Measurements from ENCODE around the gene ASB1. TPM values are rescaled to one million over a fixed set of nuclear protein-coding genes. Genes with fewer than 3 reads are reported as not detected.

The ASB1 gene
- total RNA-seq, 1 donor from 2014 or later, result 34.4 TPM

DNA sequence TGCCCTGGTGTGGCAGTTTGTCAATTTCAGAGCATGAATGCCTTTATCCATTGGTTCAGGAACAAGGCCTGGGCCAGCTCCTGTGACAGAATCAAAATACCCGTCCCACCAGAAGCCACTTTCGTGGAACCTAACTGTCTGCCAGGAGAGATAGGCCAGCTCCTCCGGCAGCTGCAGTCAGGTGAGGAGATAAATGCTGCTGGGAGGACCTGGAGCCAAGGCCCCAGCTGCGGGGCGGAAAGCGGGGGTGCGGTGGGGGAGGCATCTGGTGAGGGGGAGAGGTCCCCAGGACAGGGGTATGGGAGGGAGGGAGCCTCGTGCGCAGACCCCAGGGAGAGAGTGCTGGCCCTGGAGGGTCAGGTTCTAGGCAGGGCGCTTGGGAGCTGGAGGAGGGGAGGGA is 4.4 kb upstream of the ASB1 start:
- no peak overlapping the region for H3K4me3 Mint-ChIP-seq
- no peaks in the 10 kb centered on the region for H3K36me3 Mint-ChIP-seq
- H3K27me3 Mint-ChIP-seq, result peaks cover 3% of the 10 kb centered on the region
- no peak for DNase-seq (ENCODE audit: extremely low spot score, unreplicated experiment)
- no peak for TF ChIP-seq CTCF (conservative IDR thresholded peaks at IDR 0.05)
- H3K9me3 Mint-ChIP-seq, result no peaks in the 10 kb centered on the region
- H3K27ac Mint-ChIP-seq, result peak overlapping the region; percentile 18
- peaks cover 40% of the 10 kb centered on the region for H3K4me1 Mint-ChIP-seq (ENCODE audit: unreplicated experiment)

DNA sequence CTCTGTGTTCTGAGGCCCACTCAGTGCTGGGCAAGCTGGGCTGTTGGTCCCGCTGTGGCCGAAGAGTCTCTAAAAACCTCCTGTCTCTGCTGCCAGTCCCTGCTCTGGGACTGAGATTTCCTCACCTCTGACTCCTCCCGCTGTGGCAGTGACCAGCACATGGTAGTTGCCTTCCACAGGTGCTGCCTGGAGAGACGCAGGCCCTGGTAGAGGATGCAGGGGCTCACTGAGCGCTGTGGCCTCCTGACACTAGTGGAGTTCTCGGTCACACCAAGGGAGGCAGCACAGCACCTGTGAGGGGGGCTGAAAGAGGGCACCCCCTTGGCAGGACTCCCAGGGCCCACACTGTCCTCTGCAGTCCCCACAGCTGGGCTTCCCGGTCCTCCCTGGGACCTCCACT is 3.8 kb upstream of the ASB1 start:
- no peak overlapping the region for H3K4me3 Mint-ChIP-seq
- no peak for DNase-seq (ENCODE audit: extremely low spot score, unreplicated experiment)
- TF ChIP-seq CTCF (conservative IDR thresholded peaks at IDR 0.05), result no peak
- peaks cover 2% of the 10 kb centered on the region for H3K36me3 Mint-ChIP-seq
- H3K27me3 Mint-ChIP-seq, result peaks cover 3% of the 10 kb centered on the region
- peaks cover 44% of the 10 kb centered on the region for H3K4me1 Mint-ChIP-seq (ENCODE audit: unreplicated experiment)
- no peak overlapping the region for H3K27ac Mint-ChIP-seq
- H3K9me3 Mint-ChIP-seq, result no peaks in the 10 kb centered on the region

DNA sequence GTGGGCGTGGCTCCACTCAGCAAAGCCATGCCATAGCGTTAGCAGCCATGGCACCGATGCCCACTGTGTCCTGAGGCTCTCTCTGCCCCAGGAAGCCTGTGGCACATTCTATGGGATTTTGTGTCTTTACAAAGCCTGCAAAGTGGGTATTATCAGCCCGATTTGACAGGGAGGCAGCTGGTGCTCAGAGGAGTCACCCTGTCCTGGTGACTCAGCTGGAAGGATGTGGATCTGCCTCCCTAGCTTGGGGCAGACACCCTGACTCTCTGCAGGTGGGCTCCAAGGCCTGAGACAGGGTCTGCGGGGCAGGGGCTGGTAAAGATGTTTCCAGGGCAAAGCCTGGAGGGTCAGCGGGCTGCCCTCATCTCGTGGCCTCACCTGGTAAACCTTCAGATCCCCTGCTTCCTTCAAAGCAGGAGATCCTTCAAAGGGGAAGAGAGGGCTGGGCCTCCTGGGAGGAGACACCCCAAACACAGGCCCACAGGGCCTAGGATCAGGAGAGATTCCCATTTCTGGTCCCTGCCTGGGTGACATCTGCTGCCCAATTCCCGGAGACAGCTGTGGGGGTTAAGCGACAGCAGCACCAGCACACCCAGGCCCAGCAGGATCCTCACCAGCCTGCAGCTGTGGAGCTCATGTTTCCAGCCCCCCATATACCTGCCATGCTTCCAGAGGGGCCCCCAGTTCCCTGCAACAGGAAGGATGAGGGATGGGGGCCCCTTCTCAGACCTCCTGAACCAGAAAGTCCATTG is 3.0 kb upstream of the ASB1 start:
- no peak for DNase-seq (ENCODE audit: extremely low spot score, unreplicated experiment)

DNA sequence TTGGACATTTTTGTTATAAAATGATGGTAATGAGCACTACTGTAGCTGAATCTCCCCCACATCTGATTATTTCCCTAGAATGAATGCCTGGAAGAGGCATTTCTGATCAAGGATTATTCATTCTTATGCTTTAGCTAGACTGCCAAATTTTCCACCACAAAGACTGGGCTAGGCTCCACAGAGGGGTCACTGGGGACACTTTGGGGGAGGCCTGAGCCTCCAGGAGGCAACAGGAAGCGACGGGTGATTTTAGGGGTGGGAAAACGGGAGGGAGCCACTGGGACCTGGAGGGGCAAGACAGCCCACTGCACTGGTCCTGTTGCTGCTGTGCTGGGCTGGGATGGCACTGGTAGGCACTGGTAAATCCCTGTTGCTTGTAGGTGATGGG is 2.4 kb upstream of the ASB1 start:
- TF ChIP-seq CTCF (conservative IDR thresholded peaks at IDR 0.05), result no peak
- Mint-ChIP-seq H3K4me3 (peak overlapping the region; percentile 84), H3K4me1 (ENCODE audit: unreplicated experiment) (peaks cover 40% of the 10 kb centered on the region), H3K36me3 (peaks cover 6% of the 10 kb centered on the region), H3K9me3 (no peaks in the 10 kb centered on the region), H3K27ac (no peak overlapping the region), H3K27me3 (peaks cover 3% of the 10 kb centered on the region)
- DNase-seq (ENCODE audit: extremely low spot score, unreplicated experiment), result no peak

More for the DNA sequence above, 3.0 kb upstream of the ASB1 start:
- H3K27ac Mint-ChIP-seq, result no peak overlapping the region
- H3K4me1 Mint-ChIP-seq (ENCODE audit: unreplicated experiment), result peaks cover 40% of the 10 kb centered on the region
- H3K27me3 Mint-ChIP-seq, result peaks cover 3% of the 10 kb centered on the region
- no peaks in the 10 kb centered on the region for H3K9me3 Mint-ChIP-seq
- peaks cover 4% of the 10 kb centered on the region for H3K36me3 Mint-ChIP-seq
- no peak for TF ChIP-seq CTCF (conservative IDR thresholded peaks at IDR 0.05)
- peak overlapping the region; percentile 84 for H3K4me3 Mint-ChIP-seq

DNA sequence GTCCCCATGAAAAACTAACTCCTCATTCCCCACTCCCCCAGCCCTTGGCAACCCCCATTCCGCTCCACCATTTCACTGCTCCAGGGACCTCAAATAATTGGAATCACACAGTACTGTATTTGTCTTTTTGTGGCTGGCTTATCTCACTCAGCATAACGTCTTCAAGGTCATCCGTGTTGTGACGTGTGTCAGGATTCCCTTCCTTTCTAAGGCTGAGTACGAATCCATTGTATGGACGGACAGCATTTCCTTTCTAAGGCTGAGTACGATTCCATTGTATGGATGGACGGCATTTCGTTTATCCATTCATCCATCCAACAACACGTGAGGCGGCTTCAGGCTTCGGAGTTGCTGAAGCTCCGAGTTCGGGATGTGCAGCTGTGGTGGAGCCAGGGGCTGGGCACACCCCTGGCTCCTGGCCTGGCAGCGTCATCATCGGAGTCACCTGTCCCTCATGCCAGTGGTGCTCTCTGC is 1.2 kb upstream of the ASB1 start:
- no peak for DNase-seq (ENCODE audit: extremely low spot score, unreplicated experiment)
- Mint-ChIP-seq H3K4me1 (ENCODE audit: unreplicated experiment) (peaks cover 30% of the 10 kb centered on the region), H3K27me3 (peaks cover 3% of the 10 kb centered on the region), H3K27ac (no peak overlapping the region), H3K9me3 (peaks cover 6% of the 10 kb centered on the region), H3K4me3 (peak overlapping the region; percentile 65), H3K36me3 (peaks cover 14% of the 10 kb centered on the region)
- TF ChIP-seq CTCF (conservative IDR thresholded peaks at IDR 0.05), result no peak

All from type B pancreatic cell (in vitro differentiated cells).